Mesenchymal stem cell (in vitro differentiated cells and primary cell): ENCODE data around the gene AKAP17A.
"Not testable (repeated sequence)": the region's sequence is repeated elsewhere in the genome, so short reads cannot be mapped to it uniquely, and the experiment has no call there.

Experiments
- DNase-seq: peaks from one replicate; pipeline ENCODE4 v3.0.0-alpha.2; 2013
- H2AFZ ChIP-seq: one replicate; pipeline ENCODE4 v1.6.1; 2013; ENCODE audit warnings: low read depth, mild to moderate bottlenecking, control low read depth, inconsistent platforms, low read length, moderate library complexity
- H2AK5ac ChIP-seq: 2 replicates; pipeline ENCODE4 v1.6.1; 2013; ENCODE audit warnings: low read length, moderate library complexity, mild to moderate bottlenecking, inconsistent platforms; ENCODE audit not compliant: severe bottlenecking
- H2BK120ac ChIP-seq: one replicate; pipeline ENCODE4 v1.6.1; 2013; ENCODE audit warnings: low read depth, mild to moderate bottlenecking, inconsistent platforms, low read length, moderate library complexity
- H2BK12ac ChIP-seq, 2 experiments: one replicate each; pipeline ENCODE4 v1.6.1; 2013; ENCODE audit warnings: inconsistent platforms in 2 of 2, low read length in 2 of 2, mild to moderate bottlenecking in 2 of 2, moderate library complexity in 2 of 2, control low read depth in 1 of 2
- H2BK15ac ChIP-seq: one replicate; pipeline ENCODE4 v1.6.1; 2013; ENCODE audit warnings: mild to moderate bottlenecking, low read depth, inconsistent platforms; ENCODE audit not compliant: poor library complexity, severe bottlenecking
- H2BK5ac ChIP-seq: 2 replicates; pipeline ENCODE4 v1.6.1; 2013; ENCODE audit warnings: low read depth, mild to moderate bottlenecking, low read length, control low read depth, inconsistent platforms; ENCODE audit not compliant: poor library complexity, severe bottlenecking
- H3K14ac ChIP-seq, 2 experiments: one replicate each; pipeline ENCODE4 v1.6.1; 2013; ENCODE audit warnings: inconsistent platforms in 2 of 2, low read length in 2 of 2, control low read depth in 1 of 2, mild to moderate bottlenecking in 1 of 2, moderate library complexity in 1 of 2
- H3K18ac ChIP-seq, 2 experiments: one replicate each; pipeline ENCODE4 v1.6.1; 2013; ENCODE audit warnings: inconsistent platforms in 2 of 2, low read length in 2 of 2, control low read depth in 1 of 2, low read depth in 1 of 2, mild to moderate bottlenecking in 1 of 2
- H3K23ac ChIP-seq, 2 experiments: one replicate each; pipeline ENCODE4 v1.6.1; 2013; ENCODE audit warnings: inconsistent platforms in 2 of 2, low read length in 2 of 2, mild to moderate bottlenecking in 2 of 2, moderate library complexity in 2 of 2, control low read depth in 1 of 2
- H3K27ac ChIP-seq: 2 replicates; pipeline ENCODE4 v1.5.1; 2013; ENCODE audit warnings: mild to moderate bottlenecking, moderate library complexity, low read length, control low read depth, inconsistent platforms; ENCODE audit not compliant: poor library complexity, severe bottlenecking
- H3K27me3 ChIP-seq, 2 experiments: 2 replicates each; pipeline versions ENCODE4 v1.6.1 to v1.7.0; 2013; ENCODE audit warnings: low read length in 2 of 2, mild to moderate bottlenecking in 2 of 2, moderate library complexity in 2 of 2, control low read depth in 1 of 2, inconsistent platforms in 1 of 2; ENCODE audit not compliant: control insufficient read depth in 1 of 2, insufficient read depth in 1 of 2
- H3K36me3 ChIP-seq, 2 experiments: 2 replicates each; pipeline versions ENCODE4 v1.6.1 to v1.7.0; 2013; ENCODE audit warnings: low read length in 2 of 2, control low read depth in 1 of 2, inconsistent platforms in 1 of 2, low read depth in 1 of 2, mild to moderate bottlenecking in 1 of 2; ENCODE audit not compliant: insufficient read depth in 2 of 2, control insufficient read depth in 1 of 2
- H3K4ac ChIP-seq, 2 experiments: one replicate each; pipeline ENCODE4 v1.6.1; 2013; ENCODE audit warnings: inconsistent platforms in 2 of 2, low read length in 2 of 2, mild to moderate bottlenecking in 2 of 2, moderate library complexity in 2 of 2, control low read depth in 1 of 2, low read depth in 1 of 2
- H3K4me1 ChIP-seq: 2 replicates; pipeline ENCODE4 v1.6.1; 2013; ENCODE audit warnings: low read depth, low read length, control low read depth; ENCODE audit not compliant: control insufficient read depth, insufficient read depth
- H3K4me2 ChIP-seq: 2 replicates; pipeline ENCODE4 v1.6.1; 2013; ENCODE audit warnings: low read length, mild to moderate bottlenecking, inconsistent platforms; ENCODE audit not compliant: poor library complexity, severe bottlenecking
- H3K4me3 ChIP-seq, 2 experiments: 2 replicates each; pipeline versions ENCODE4 v1.5.1 to v1.7.0; 2013; ENCODE audit warnings: low read length in 2 of 2, mild to moderate bottlenecking in 2 of 2, control low read depth in 1 of 2, low read depth in 1 of 2; ENCODE audit not compliant: insufficient read depth in 1 of 2
- H3K79me1 ChIP-seq: replicated peaks from 2 replicates; pipeline ENCODE4 v1.6.1; 2013; ENCODE audit warnings: mild to moderate bottlenecking, control low read depth, low read length, inconsistent platforms; ENCODE audit not compliant: poor library complexity, severe bottlenecking
- H3K9ac ChIP-seq: 2 replicates; pipeline ENCODE4 v1.7.0; 2013; ENCODE audit warnings: mild to moderate bottlenecking, low read length, moderate library complexity
- H3K9me3 ChIP-seq: 2 replicates; pipeline ENCODE4 v1.7.0; 2013; ENCODE audit warnings: mild to moderate bottlenecking, low read length; ENCODE audit not compliant: control insufficient read depth
- H4K8ac ChIP-seq: one replicate; pipeline ENCODE4 v1.6.1; 2013; ENCODE audit warnings: inconsistent platforms, mild to moderate bottlenecking, low read length, moderate library complexity
- H4K91ac ChIP-seq: one replicate; pipeline ENCODE4 v1.6.1; 2013; ENCODE audit warnings: mild to moderate bottlenecking, low read length, inconsistent platforms
- WGBS: methylation state at CpG from one replicate; pipeline ENCODE4 v1.1.7; 2013; ENCODE audit warnings: mixed read lengths; 5-methylcytosine and 5-hydroxymethylcytosine counted together

AKAP17A gene

DNA sequence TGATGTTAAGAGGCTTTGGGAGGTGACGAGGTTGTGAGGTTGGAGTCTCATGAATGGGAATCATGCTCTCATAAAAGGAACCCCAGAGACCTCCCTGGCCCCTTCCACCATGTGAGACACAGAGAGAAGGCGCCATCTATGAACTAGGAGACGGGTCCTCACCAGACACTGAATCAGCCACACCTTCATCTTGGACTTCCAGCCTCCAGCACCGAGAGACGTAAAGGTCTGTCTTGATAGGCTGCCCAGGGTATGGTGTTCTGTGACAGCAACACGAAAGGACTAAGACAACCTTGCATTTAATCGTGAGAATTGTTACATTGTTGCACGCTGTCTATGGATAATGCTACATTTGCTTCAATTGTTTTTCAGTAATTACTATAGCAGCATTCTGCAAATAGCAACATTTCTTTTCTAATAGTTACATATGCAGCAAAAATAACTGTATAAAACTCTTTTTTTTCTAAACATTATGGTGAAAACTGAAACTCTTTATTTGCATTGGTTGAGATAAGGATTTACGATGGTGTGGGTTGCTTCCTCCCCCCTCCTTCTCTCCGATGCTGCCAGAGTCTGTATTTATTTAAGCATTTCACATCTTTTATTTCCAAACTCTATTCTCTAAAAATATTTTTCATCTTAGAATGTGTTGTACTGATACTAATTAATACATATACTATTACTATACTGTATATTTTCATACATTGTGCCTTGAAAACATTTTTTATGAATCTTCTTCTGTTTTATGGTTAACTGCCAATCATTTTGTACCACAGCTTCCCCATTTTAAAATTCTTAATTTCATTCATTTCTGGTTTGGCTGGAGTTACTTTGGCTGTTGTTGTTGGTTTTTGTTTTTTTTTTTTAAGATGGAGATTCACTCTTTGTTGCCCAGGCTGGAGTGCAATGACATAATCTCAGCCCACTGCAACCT lies 26.4 kb upstream of the AKAP17A start:
- Histone ChIP-seq H2BK120ac (no peak overlapping the region), H3K9ac (no peak overlapping the region), H2BK5ac (no peak overlapping the region), H3K4me3 (no peak overlapping the region), H2AFZ (no peak overlapping the region), H4K91ac (no peak overlapping the region), H2BK12ac (no peak overlapping the region), H3K79me1 (no peaks in the 10 kb centered on the region), H3K23ac (no peak overlapping the region), H3K27ac (no peak overlapping the region), H3K18ac (no peak overlapping the region), H3K9me3 (no peaks in the 10 kb centered on the region), H2AK5ac (no peak overlapping the region), H4K8ac (no peak overlapping the region), H3K27me3 (no peaks in the 10 kb centered on the region), H2BK15ac (no peak overlapping the region), H3K14ac (no peak overlapping the region), H3K4ac (no peak overlapping the region), H3K36me3 (no peaks in the 10 kb centered on the region), H3K4me1 (no peaks in the 10 kb centered on the region), H3K4me2 (no peak overlapping the region)
- no peak for DNase-seq
- WGBS, result 79% methylated on average over 7 of the region's 10 CpGs

GRCh38 chrX:1574181-1574580 lies 17.2 kb upstream of the AKAP17A start:
- not testable (repeated sequence) for H2BK120ac ChIP-seq, H2BK12ac ChIP-seq, H3K27me3 ChIP-seq, H4K91ac ChIP-seq, DNase-seq, H3K79me1 ChIP-seq, H2AFZ ChIP-seq, H2BK15ac ChIP-seq, H3K14ac ChIP-seq, H3K18ac ChIP-seq, H3K4me2 ChIP-seq, H3K9ac ChIP-seq, H3K23ac ChIP-seq, H3K4ac ChIP-seq, H2AK5ac ChIP-seq, H3K36me3 ChIP-seq, H3K4me3 ChIP-seq, H3K9me3 ChIP-seq, H3K4me1 ChIP-seq, H2BK5ac ChIP-seq, H3K27ac ChIP-seq, H4K8ac ChIP-seq
- 92% methylated on average over 17 of the region's 19 CpGs for WGBS

GRCh38 chrX:1576201-1576992 lies 15.0 kb upstream of the AKAP17A start:
- no peak for DNase-seq
- Histone ChIP-seq H3K27me3 (peaks cover 0 to 6% of the 10 kb centered on the region in 2 experiments), H3K9ac (no peak overlapping the region), H3K4me3 (no peak overlapping the region), H3K4me1 (no peaks in the 10 kb centered on the region), H3K23ac (no peak overlapping the region), H2AK5ac (no peak overlapping the region), H2BK15ac (no peak overlapping the region), H3K36me3 (no peaks in the 10 kb centered on the region), H4K91ac (no peak overlapping the region), H3K4ac (no peak overlapping the region), H2BK120ac (no peak overlapping the region), H3K18ac (no peak overlapping the region), H3K79me1 (no peaks in the 10 kb centered on the region), H3K27ac (no peak overlapping the region), H4K8ac (no peak overlapping the region), H2AFZ (no peak overlapping the region), H3K14ac (no peak overlapping the region), H3K9me3 (no peaks in the 10 kb centered on the region), H3K4me2 (no peak overlapping the region), H2BK12ac (no peak overlapping the region), H2BK5ac (no peak overlapping the region)
- WGBS, result 66% methylated on average over 5 of the region's 6 CpGs

GRCh38 chrX:1577845-1578244 lies 13.6 kb upstream of the AKAP17A start:
- H3K18ac ChIP-seq, result no peak overlapping the region
- no peak overlapping the region for H3K27ac ChIP-seq
- peaks cover 2% of the 10 kb centered on the region for H3K4me1 ChIP-seq
- no peak overlapping the region for H4K8ac ChIP-seq
- no peaks in the 10 kb centered on the region for H3K79me1 ChIP-seq
- H3K9ac ChIP-seq, result no peak overlapping the region
- no peak overlapping the region for H2BK5ac ChIP-seq
- H3K4ac ChIP-seq, result no peak overlapping the region
- no peak overlapping the region for H2AFZ ChIP-seq
- H3K4me2 ChIP-seq, result no peak overlapping the region
- WGBS, result 32% methylated on average over 2 of the region's 2 CpGs
- H2BK12ac ChIP-seq, result no peak overlapping the region
- H3K9me3 ChIP-seq, result no peaks in the 10 kb centered on the region
- peaks cover 0 to 6% of the 10 kb centered on the region in 2 experiments for H3K27me3 ChIP-seq
- no peak overlapping the region for H3K14ac ChIP-seq
- H3K36me3 ChIP-seq, result no peaks in the 10 kb centered on the region
- H2BK15ac ChIP-seq, result no peak overlapping the region
- no peak overlapping the region for H2BK120ac ChIP-seq
- no peak overlapping the region for H3K4me3 ChIP-seq
- no peak for DNase-seq
- H4K91ac ChIP-seq, result no peak overlapping the region
- H3K23ac ChIP-seq, result no peak overlapping the region
- H2AK5ac ChIP-seq, result no peak overlapping the region
